ENCODE data around the gene TREX2.
"Not testable (repeated sequence)": the region's sequence is repeated elsewhere in the genome, so short reads cannot be mapped to it uniquely, and the experiment has no call there.

Gene TREX2

DNA sequence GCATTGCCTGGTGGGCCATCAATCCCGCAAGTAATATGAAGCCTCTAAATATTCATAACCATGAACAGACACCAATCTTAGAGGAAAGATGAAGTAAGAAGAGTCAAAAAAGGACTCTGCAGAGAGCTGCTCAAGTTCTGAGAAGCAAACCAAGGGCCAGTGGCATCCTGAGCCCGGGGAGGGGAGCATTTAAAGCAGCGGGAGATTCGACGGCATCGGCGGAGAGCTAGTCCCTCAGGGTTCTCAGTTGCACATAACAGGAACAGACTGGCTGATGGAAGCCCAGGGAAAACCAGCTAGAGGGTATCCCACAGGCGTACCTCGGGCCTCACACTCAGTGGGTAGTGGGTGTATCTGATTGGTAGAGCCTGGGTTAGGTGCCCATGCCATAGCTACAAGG is 39.8 kb downstream of the TREX2 start:
- DNase-seq: no peak

DNA sequence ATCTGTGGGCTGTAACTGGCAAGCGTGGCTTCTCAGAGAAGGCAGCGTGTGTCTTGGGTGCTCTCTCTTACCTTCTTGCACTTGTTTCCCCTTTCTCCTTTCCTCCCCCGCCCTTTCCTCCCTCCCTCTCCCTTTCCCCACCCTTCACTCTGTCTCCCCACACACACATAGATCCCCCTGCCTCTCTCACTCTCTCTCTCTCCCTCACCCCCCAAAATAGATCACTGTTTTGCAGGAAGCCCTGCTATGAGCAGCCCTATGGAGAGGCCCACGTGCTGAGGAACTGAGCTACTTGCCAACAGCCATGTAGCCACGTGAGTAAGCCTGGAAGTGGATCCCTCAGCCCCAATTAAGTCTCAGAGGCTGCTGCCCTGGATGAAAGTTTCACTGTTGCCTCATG is 40.4 kb downstream of the TREX2 start:
- no peak for DNase-seq

DNA sequence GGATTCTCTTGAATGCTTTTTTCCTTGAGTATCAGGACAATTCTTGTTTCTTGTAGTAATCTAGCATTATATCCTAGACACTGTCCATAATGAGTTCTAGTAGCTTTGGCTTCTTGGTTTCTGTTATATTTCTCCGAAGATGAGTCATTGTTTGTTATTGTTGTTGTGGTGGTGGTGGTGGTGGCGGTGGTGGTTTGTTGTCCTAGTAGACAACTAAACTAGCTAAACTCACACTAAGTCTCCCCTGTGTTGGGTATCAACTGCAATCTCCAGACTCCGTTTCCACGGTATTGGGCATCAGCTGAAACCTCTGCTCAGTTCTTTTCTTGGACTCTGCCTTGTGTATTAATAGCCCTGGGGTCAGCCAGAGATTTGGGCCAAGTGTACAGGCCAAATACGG is 41.5 kb downstream of the TREX2 start:
- not testable (repeated sequence) for DNase-seq

DNA sequence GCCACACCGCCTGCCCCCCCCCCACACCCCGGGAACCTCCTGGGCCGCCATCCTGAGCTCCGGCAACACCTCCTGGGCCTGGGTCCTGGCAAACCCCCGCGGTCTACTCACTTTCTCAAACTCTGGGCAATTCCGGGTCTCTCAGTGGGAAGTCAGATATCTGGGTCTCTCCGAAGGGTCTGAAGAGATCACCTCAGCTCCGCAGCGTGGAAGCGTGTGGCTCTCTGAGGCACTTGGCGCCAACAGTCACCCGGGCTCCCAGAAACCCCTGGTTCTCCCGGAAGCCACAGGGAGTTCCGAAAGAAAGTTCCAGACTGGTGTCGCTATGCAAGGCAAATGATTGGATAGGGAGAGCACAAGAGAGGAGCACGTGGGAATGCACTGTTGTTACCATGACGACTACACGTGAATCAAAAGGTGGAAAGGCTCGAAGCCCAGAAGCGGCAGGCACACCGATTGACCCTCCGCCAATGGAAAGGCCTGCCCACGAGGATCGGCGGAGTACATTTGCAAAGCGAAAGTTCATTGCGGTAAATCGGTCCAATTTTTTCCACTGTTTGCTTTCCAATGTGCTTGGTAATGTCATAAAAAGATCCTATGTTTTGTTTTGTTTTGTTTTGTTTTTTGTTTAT is 44.6 kb downstream of the TREX2 start, which contains the start of gene PNMA6E:
TSS of gene PNMA6E (minus strand) at position 218 of the 632 bp plus-strand sequence. CDS start 2,501 bp downstream, outside the sequence.
- DNase-seq: no peak

DNA sequence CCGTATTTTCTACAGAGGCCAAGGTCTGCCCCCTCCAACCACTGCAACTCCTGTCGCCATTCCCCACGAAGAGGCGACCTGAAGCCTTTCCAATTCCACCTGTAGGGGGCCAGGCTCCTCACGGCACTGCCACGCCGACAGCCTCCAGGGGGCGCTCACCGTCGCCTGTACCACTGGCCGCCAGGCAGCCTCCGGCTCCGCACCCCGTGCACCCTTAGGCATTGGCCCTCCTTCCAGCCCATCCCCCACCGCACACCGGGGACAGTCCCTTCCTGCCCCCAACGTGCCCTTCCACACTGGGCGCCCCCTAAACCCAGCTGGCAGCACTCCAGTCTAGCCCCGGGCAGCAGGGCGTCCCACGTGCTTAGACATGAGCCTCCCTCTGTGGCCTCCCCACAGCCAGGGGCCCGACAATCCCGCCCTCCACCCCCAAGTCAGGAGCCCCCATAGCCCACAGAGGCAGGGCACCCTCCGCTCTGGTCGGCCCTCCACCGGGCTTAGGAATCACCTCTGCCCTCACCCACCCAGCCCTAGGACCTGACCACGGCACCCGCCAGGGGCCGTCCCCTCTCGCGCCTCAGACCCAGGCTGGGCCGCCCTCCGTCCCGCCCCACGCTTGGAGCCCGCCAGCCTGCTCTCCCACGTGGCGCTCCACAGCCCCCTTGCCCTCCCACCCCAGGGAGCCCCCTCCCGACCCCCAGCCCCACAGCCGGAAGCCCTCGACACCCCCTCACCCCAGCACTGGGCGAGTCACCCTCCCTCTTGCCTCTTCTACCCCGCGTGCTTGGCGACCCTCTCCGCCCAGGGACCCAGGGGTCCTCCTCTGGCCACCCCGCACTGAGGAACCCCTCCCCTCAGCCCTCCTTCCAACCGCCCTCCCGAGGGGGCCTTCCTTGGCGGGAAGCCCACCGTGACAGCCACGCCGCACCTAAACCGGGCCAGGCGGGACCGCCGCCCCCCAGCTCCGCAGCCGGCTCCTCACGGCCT is 45.4 kb downstream of the TREX2 start:
- DNase-seq: peak; percentile 59

GRCh38 chrX:153398275-153398960 is 47.4 kb downstream of the TREX2 start:
- no peak for DNase-seq

DNA sequence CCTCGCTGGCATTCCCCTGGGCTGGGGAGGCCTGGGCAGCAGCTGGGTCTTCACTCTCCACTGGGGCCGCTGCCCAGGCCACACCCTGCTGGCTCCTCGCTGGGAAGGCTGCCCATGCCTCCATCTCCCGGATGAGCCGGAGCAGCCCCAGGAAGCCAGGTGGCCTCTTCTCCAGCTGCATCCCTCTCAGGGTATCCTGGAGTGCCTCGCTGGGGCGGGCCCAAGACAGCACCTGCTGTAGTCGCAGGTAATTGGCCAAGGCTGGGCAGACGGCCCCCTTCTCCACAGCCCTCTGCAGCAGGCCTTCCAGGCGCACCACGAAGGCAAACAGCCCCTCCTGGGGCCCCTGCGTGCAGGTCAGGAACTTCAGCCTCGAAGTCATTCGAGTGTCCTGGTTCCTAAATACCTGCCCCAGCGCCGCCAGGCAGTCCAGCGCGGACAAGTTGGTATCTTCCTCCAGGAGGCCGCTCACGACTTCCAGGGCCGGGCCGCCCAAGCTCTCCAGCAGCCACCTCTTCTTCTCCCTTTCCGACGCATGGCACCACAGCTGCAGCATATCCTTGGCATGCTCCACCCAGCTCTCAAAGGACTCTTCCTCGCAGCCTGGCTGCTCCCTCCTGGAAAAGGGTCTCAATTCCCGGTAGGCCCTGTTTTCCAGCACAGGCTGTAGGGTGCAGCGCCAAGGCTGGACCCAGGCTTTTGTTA is 48.4 kb downstream of the TREX2 start:
- DNase-seq: peak; percentile 11

DNA sequence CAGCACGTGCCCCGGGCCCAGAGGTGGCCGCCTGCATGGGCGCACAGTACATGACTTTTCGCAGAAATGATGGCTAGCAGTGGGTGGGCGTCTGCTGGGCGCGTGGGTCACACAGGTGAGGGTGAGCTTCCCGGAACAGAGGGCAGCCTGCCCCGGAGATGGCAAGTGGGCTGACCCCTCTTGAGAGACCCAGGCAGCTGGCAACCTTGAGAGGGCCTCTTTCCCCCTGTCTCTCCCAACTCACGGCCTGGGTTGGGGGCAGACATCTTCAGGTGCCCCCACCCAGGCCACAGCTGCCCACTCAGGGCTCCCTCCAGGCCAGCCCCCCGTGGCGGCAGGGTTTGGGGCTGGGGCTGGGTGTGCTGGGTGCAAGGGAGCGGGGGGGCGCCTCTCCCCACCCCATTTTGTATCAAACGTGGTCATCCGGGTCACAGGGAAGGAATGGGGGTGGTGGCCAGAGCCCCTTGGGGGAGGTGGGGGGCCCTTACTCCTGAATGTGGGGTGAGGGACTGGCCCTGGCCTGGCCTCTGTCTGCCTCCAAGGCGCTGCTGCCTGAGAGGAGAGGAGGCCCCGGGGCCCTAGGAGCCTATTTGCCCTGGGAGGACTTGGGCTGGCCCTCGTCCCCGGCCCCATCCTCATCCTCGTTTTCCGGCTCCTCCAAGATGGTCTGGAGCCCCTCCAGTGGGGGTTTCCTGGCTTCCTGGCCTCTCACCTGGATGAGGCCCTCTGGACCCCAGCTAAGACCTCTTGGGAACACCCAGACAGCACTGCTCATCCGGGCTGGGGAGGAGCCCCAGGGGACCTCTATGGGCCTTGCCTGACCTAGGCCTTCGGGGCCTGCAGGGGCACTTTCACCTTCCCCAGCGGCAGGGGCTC is 49.3 kb downstream of the TREX2 start:
- no peak for DNase-seq

- DNase-seq: no peak
These were observed 50.1 kb downstream of the TREX2 start for GRCh38 chrX:153395613-153396319.

- no peak for DNase-seq
These were observed 51.2 kb downstream of the TREX2 start for GRCh38 chrX:153394612-153395011.

Data from NCI-H69 (cell line).